Measurements from ENCODE around the gene GGN. TPM values are rescaled to one million over a fixed set of nuclear protein-coding genes. Genes with fewer than 3 reads are reported as not detected.

GGN gene
- total and polyA plus RNA-seq, 9 of the 15 experiments (the other 6 are each of a cell fraction or from before 2014, with no cell fraction given), result 0.15 to 0.33 TPM; not detected in 7

GRCh38 chr19:38336638-38337359, 51.0 kb downstream of the GGN start (continued):
- no peak for TF ChIP-seq CHD7 (IDR thresholded peaks at IDR 0.05; ENCODE audit: low read depth, low read length)
- TF ChIP-seq SREBF2 (CRISPR knock-in tag; IDR thresholded peaks at IDR 0.05), result no peak
- peak; percentile 76; the same call in 1 of the 2 replicates for TF ChIP-seq THRB (CRISPR knock-in tag; conservative IDR thresholded peaks at IDR 0.05)
- TF ChIP-seq E2F3 (CRISPR knock-in tag; IDR thresholded peaks at IDR 0.05), result no peak
- no peak for TF ChIP-seq KAT2B (IDR thresholded peaks at IDR 0.05; ENCODE audit: low read depth, low read length)
- TF ChIP-seq ZNF449 (CRISPR knock-in tag; IDR thresholded peaks at IDR 0.05), result no peak
- no peak for TF ChIP-seq SMAD3 (CRISPR knock-in tag; conservative IDR thresholded peaks at IDR 0.05)
- no peak for TF ChIP-seq SIX5 (IDR thresholded peaks at IDR 0.05; ENCODE audit: borderline replicate concordance in 1 of 2, insufficient read depth in 1 of 2, low read depth in 1 of 2, low read length in 2 of 2)
- TF ChIP-seq SMARCB1 (IDR thresholded peaks at IDR 0.05; ENCODE audit: insufficient read length, low read depth), result no peak
- peak in 1 of 2 experiments; percentile 64; a peak in 1 of 4 replicates for TF ChIP-seq TEAD1 (CRISPR knock-in tag; IDR thresholded peaks at IDR 0.05)
- no peak for TF ChIP-seq ZNF707 (CRISPR knock-in tag; conservative IDR thresholded peaks at IDR 0.05)

Measured in K562 (cell line).